Muscle layer of colon (tissue), 2 donors: ENCODE results near the gene INCA1.

Experiments
- H3K27ac ChIP-seq: one replicate; pipeline ENCODE4 v1.7.0; 2013; ENCODE audit warnings: low read depth, mild to moderate bottlenecking, low read length, moderate library complexity
- H3K27me3 ChIP-seq, 2 donors: one replicate each; pipeline ENCODE4 v1.7.0; 2013; ENCODE audit warnings: low read length in 2 of 2, mild to moderate bottlenecking in 2 of 2; ENCODE audit not compliant: insufficient read depth in 2 of 2, control insufficient read depth in 1 of 2
- H3K36me3 ChIP-seq: one replicate; pipeline ENCODE4 v1.7.0; 2013; ENCODE audit warnings: mild to moderate bottlenecking, low read length; ENCODE audit not compliant: insufficient read depth
- H3K4me1 ChIP-seq: one replicate; pipeline ENCODE4 v1.7.0; 2013; ENCODE audit warnings: mild to moderate bottlenecking, low read length; ENCODE audit not compliant: insufficient read depth
- H3K4me3 ChIP-seq, 2 donors: one replicate each; pipeline ENCODE4 v1.7.0; 2013; ENCODE audit warnings: low read length in 2 of 2, low read depth in 1 of 2, mild to moderate bottlenecking in 1 of 2, moderate library complexity in 1 of 2
- H3K9ac ChIP-seq: one replicate; pipeline ENCODE4 v1.7.0; 2013; ENCODE audit warnings: low read length
- H3K9me3 ChIP-seq: one replicate; pipeline ENCODE4 v1.7.0; 2013; ENCODE audit warnings: mild to moderate bottlenecking, low read length
- donor health status: abdominal sarcoma.
- donor health status: Adenocarcinoma of cecum.

INCA1 gene

GRCh38 chr17:5003214-5003867 lies 6.0 kb upstream of the INCA1 start:
- Histone ChIP-seq H3K4me3 (no peak overlapping the region), H3K4me1 (peaks cover 23% of the 10 kb centered on the region), H3K9ac (no peak overlapping the region)

GRCh38 chr17:5002121-5002788 lies 4.9 kb upstream of the INCA1 start:
- Histone ChIP-seq H3K9me3 (no peaks in the 10 kb centered on the region), H3K9ac (no peak overlapping the region), H3K4me1 (peaks cover 23% of the 10 kb centered on the region), H3K4me3 (no peak overlapping the region), H3K27me3 (no peaks in the 10 kb centered on the region), H3K36me3 (peaks cover 65% of the 10 kb centered on the region), H3K27ac (no peak overlapping the region)

More at GRCh38 chr17:5003214-5003867, 6.0 kb upstream of the INCA1 start:
- Histone ChIP-seq H3K36me3 (peaks cover 76% of the 10 kb centered on the region), H3K27me3 (no peaks in the 10 kb centered on the region), H3K9me3 (no peaks in the 10 kb centered on the region), H3K27ac (no peak overlapping the region)

DNA sequence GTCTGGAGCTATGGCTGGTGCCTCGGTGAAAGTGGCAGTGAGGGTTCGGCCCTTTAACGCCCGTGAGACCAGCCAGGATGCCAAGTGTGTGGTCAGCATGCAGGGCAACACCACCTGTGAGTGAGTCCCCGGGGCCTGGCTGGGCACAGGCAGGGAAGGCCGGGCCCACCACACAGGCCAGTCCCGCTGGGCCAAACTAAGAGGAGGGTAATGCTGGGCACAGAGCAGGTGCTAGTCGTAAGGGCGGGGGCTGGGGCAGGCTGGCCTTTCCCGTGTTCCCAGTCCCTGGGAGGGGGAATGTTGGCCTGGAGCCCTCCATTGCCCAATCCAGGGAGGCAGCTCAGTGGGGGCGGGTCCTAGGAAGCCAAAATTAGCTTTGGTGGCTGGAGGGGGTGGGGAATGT lies 2.9 kb upstream of the INCA1 start:
- Histone ChIP-seq H3K9ac (peak overlapping the region; percentile 36), H3K4me3 (peak overlapping the region in 1 of 2 donors; percentile 96), H3K36me3 (peaks cover 46% of the 10 kb centered on the region), H3K4me1 (peaks cover 23% of the 10 kb centered on the region), H3K27ac (no peak overlapping the region), H3K9me3 (no peaks in the 10 kb centered on the region), H3K27me3 (no peaks in the 10 kb centered on the region)

- Histone ChIP-seq H3K9ac (peak overlapping the region; percentile 36), H3K9me3 (no peaks in the 10 kb centered on the region), H3K4me1 (peaks cover 23% of the 10 kb centered on the region), H3K4me3 (peak overlapping the region in 1 of 2 donors; percentile 96), H3K36me3 (peaks cover 40% of the 10 kb centered on the region), H3K27me3 (no peaks in the 10 kb centered on the region), H3K27ac (no peak overlapping the region)
These were observed 2.2 kb upstream of the INCA1 start for GRCh38 chr17:4999430-5000093.

GRCh38 chr17:4998732-4999429 lies 1.6 kb upstream of the INCA1 start:
- Histone ChIP-seq H3K27ac (peak overlapping the region; percentile 75), H3K4me3 (peak overlapping the region; percentile 61 to 96), H3K9me3 (no peaks in the 10 kb centered on the region), H3K4me1 (peaks cover 23% of the 10 kb centered on the region), H3K27me3 (no peaks in the 10 kb centered on the region), H3K9ac (peak overlapping the region; percentile 78), H3K36me3 (peaks cover 33% of the 10 kb centered on the region)

- peaks cover 26% of the 10 kb centered on the region for H3K36me3 ChIP-seq
- H3K27ac ChIP-seq, result peak overlapping the region; percentile 75
- H3K4me3 ChIP-seq, result peak overlapping the region; percentile 61 to 96
These were observed 857 bp upstream of the INCA1 start for GRCh38 chr17:4998027-4998731.

GRCh38 chr17:4994081-4994595 lies 3.2 kb downstream of the INCA1 start:
- H3K9me3 ChIP-seq, result no peaks in the 10 kb centered on the region
- no peak overlapping the region for H3K27ac ChIP-seq
- no peak overlapping the region for H3K4me3 ChIP-seq
- no peaks in the 10 kb centered on the region for H3K36me3 ChIP-seq
- peaks cover 6% of the 10 kb centered on the region for H3K4me1 ChIP-seq
- no peak overlapping the region for H3K9ac ChIP-seq
- H3K27me3 ChIP-seq, result no peaks in the 10 kb centered on the region

More at GRCh38 chr17:4998027-4998731, 857 bp upstream of the INCA1 start:
- H3K9me3 ChIP-seq, result no peaks in the 10 kb centered on the region
- no peaks in the 10 kb centered on the region for H3K27me3 ChIP-seq
- H3K9ac ChIP-seq, result peak overlapping the region; percentile 78
- peaks cover 23% of the 10 kb centered on the region for H3K4me1 ChIP-seq

DNA sequence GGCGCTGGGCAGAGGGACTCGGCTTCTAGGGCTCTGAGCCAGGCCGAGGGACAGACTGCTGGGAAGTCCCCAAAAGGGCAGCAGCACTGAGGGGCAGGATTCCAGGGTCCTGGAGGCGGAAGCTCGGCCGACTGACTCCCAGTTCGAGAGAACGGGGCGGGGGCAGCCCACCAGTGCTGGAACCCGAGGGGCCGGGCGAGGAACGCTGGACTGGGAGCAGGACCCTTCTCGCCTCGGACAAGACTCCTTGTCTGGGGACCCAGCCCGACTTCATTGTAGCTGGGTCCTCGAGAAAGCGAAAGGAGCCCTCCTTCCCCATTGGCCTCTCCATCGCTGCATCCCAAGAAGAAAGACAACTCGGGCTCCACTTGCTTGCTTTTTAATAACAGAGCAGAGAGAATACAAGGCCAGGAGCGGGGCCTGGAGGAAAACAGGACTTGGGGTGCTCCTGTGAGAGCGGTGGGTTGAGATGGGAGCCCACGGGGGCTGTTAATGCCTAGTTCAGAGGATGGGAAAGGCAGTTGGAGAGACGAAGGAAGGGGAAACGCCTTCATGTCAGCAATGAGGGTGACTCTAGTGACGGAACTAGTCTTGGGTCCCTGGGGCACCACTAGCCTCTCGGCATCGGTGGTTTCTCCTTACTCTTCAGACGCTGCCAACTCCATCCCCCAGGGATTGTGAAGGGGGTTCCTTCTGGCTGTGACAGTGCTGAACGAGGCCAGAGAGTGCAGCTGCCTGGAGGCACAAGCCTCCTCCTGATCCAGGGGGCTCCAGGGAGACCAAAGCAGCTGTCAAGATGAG lies 9.4 kb downstream of the INCA1 start:
- Histone ChIP-seq H3K9ac (peak overlapping the region; percentile 98), H3K9me3 (no peaks in the 10 kb centered on the region), H3K27me3 (no peaks in the 10 kb centered on the region), H3K36me3 (no peaks in the 10 kb centered on the region), H3K27ac (peak overlapping the region; percentile 73), H3K4me3 (peak overlapping the region; percentile 89 to 93), H3K4me1 (peaks cover 21% of the 10 kb centered on the region)

- Histone ChIP-seq H3K27ac (peak within 1 kb of the TSS; percentile 73), H3K4me3 (peak within 1 kb of the TSS; percentile 89 to 93), H3K9ac (peak within 1 kb of the TSS; percentile 98), H3K27me3 (no peaks in the 10 kb centered on the region), H3K36me3 (peaks cover 8% of the 10 kb centered on the region), H3K9me3 (no peaks in the 10 kb centered on the region), H3K4me1 (peaks cover 21% of the 10 kb centered on the region)
These were observed 10.2 kb downstream of the INCA1 start, which contains the start of gene CAMTA2 for GRCh38 chr17:4986951-4987766. CAMTA2 (minus strand) TSS chr17:4987675; CDS start chr17:4986222, 1,453 bp downstream.
